ENCODE measurements around the gene PEX10.

DNA sequence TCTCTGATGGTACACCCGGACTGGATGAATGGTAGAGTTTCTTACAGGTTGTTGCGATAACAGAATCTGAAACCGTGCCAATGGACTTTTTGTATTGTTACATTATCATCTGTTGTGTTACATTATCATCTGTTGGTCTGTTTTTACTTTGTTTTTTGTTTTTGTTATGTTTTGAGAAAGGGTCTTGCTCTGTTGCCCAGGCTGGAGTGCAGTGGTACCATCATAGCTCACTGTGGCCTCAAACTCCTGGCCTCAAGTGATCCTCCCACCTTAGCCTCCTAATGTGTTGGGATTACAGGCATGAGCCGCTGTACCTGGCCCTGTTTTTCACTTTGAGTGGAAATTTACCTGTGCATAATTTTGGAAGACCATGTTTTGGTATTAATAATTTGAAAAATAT, 10.2 kb upstream of the PEX10 start:
- TF ChIP-seq GATA3 (IDR thresholded peaks at IDR 0.05; ENCODE audit: low read depth, low read length) (no peak), GATA2 (IDR thresholded peaks at IDR 0.05; ENCODE audit: low read depth, low read length) (no peak)

Data from SH-SY5Y (cell line).